A673 (cell line): Measurements from ENCODE around the gene KCNE4. TPM values are rescaled to one million over a fixed set of nuclear protein-coding genes. Genes with fewer than 3 reads are reported as not detected.

Experiments used
- BruUV-seq: library from RNA; stranded (reverse); fragments of 400-500 nt; replicated peaks from 2 replicates; lab custom pipeline; 2021; lab: Mats Ljungman, UMichigan
- CTCF ChIA-PET: fragments of 300-600 bp; sonication (Branson Sonifier 250); formaldehyde crosslinking; loops from one replicate; lab custom pipeline; 2022; ENCODE audit warnings: antibody characterized with exemption; lab: Charles Lee
- POLR2A ChIA-PET: fragments of 300-600 bp; sonication (Branson Sonifier 250); formaldehyde crosslinking; loops from one replicate; lab custom pipeline; 2022; ENCODE audit warnings: antibody characterized with exemption; ENCODE audit not compliant: low non-redundant PET; lab: Charles Lee
- DNase-seq: peaks from one replicate; pipeline ENCODE4 v3.0.0-alpha.2; 2015; ENCODE audit warnings: low spot score
- H3K27ac ChIP-seq: fragments of 200-600 bp; sonication (generic); 2 replicates; pipeline ENCODE4 v1.5.1; 2016; ENCODE audit warnings: mixed run types, low read depth, mild to moderate bottlenecking, mixed read lengths, antibody characterized with exemption, low read length; ENCODE audit not compliant: poor library complexity, severe bottlenecking
- H3K27me3 ChIP-seq: fragments of 200-600 bp; sonication (generic); replicated peaks from 2 replicates; pipeline ENCODE4 v1.6.1; 2017; ENCODE audit warnings: mixed run types, low read depth, mild to moderate bottlenecking, mixed read lengths, antibody characterized with exemption, low read length; ENCODE audit not compliant: insufficient read depth, poor library complexity
- H3K36me3 ChIP-seq: fragments of 200-600 bp; sonication (generic); 2 replicates; pipeline ENCODE4 v1.6.1; 2016; ENCODE audit warnings: mixed run types, mild to moderate bottlenecking, mixed read lengths, antibody characterized with exemption, low read length; ENCODE audit not compliant: insufficient read depth, poor library complexity, severe bottlenecking
- H3K4me1 ChIP-seq: fragments of 200-600 bp; sonication (generic); 2 replicates; pipeline ENCODE4 v1.6.1; 2017; ENCODE audit warnings: mixed run types, mild to moderate bottlenecking, mixed read lengths, antibody characterized with exemption, low read length; ENCODE audit not compliant: insufficient read depth, poor library complexity, severe bottlenecking
- H3K4me3 ChIP-seq: fragments of 200-600 bp; sonication (generic); 2 replicates; pipeline ENCODE4 v1.5.1; 2016; ENCODE audit warnings: low read depth, mixed run types, mild to moderate bottlenecking, mixed read lengths, low read length; ENCODE audit not compliant: poor library complexity, severe bottlenecking
- H3K9me3 ChIP-seq: fragments of 200-600 bp; sonication (generic); 2 replicates; pipeline ENCODE4 v1.6.1; 2016; ENCODE audit warnings: mixed run types, low read depth, mild to moderate bottlenecking, mixed read lengths, antibody characterized with exemption, low read length; ENCODE audit not compliant: poor library complexity, severe bottlenecking
- EZH2 ChIP-seq: fragments of 200-600 bp; sonication (generic); IDR thresholded peaks from 2 replicates; pipeline ENCODE4 v1.6.1; 2017; ENCODE audit warnings: borderline replicate concordance, low read depth, mild to moderate bottlenecking, mixed read lengths, antibody characterized with exemption, low read length; ENCODE audit not compliant: poor library complexity, severe bottlenecking
- intact Hi-C: fragments of 100-400 bp; cut with micrococcal nuclease; formaldehyde crosslinking; loops from one replicate; pipeline ENCODE4 v1.10.0; 2022; ENCODE audit not compliant: unreplicated experiment
- total RNA-seq: library from RNA; stranded (reverse); gene quantifications from 2 replicates; pipeline ENCODE4 v1.2.3, GENCODE V29; 2021
- TF ChIP-seq, protein P1 (sequence below): fragments of 300-800, 200-600 bp; sonication (generic); conservative IDR thresholded peaks from 2 replicates; pipeline ENCODE4 v1.5.1; 2017; ENCODE audit warnings: low read depth, mild to moderate bottlenecking, antibody characterized with exemption, low read length, moderate library complexity, mixed read lengths

KCNE4 gene
- total RNA-seq, 1 experiment from 2014 or later = 82.5 TPM

DNA sequence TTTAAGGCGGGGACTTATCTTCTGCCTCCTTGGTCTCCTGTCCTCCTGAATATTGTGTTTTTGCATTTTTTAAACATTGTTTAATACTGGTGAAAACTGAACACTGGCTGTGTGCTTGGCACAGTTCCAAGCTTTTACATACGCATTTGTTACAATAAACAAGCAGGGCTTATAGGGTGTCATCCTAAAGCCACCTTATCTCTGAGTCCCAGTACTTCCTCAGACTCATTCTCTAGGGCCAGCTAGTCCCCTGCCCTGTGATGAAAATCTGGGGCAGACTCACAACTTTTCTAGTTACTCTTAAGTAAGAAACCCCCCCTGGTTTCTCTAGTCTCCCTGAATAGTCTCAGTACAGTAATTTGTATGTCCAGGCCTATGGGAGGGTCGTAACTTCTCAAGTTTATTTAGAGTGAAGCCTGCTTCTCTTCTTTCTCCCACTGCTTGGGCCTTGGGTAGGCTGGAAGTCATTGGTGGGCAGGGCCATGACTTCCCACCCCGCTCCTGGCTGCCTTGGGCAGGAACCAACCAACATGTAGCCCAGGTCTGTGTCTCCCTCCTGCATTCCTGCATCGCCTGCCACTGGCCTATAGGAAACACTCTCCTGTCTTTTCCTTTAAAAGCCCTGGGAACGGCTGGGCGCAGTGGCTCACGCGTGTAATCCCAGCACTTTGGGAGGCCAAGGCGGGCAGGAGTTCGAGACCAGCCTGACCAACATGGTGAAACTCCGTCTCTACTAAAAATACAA, 7.7 kb upstream of the KCNE4 start:
- Histone ChIP-seq H3K27ac (peak overlapping the region; percentile 95), H3K4me3 (no peak overlapping the region), H3K4me1 (peaks cover 75% of the 10 kb centered on the region), H3K36me3 (no peaks in the 10 kb centered on the region), H3K9me3 (no peaks in the 10 kb centered on the region), H3K27me3 (no peaks in the 10 kb centered on the region)
- intact Hi-C loops = loop anchor here (10.0 kb wide), 1 partner anchor 681 kb away; no protein-coding TSS in a partner anchor
- ChIA-PET CTCF (no interaction called here), POLR2A (interaction anchor here (0.7 kb wide), 1 partner anchor 100 kb away, joined by 3 read pairs; no protein-coding TSS in a partner anchor)
- TF ChIP-seq, protein P1, sequence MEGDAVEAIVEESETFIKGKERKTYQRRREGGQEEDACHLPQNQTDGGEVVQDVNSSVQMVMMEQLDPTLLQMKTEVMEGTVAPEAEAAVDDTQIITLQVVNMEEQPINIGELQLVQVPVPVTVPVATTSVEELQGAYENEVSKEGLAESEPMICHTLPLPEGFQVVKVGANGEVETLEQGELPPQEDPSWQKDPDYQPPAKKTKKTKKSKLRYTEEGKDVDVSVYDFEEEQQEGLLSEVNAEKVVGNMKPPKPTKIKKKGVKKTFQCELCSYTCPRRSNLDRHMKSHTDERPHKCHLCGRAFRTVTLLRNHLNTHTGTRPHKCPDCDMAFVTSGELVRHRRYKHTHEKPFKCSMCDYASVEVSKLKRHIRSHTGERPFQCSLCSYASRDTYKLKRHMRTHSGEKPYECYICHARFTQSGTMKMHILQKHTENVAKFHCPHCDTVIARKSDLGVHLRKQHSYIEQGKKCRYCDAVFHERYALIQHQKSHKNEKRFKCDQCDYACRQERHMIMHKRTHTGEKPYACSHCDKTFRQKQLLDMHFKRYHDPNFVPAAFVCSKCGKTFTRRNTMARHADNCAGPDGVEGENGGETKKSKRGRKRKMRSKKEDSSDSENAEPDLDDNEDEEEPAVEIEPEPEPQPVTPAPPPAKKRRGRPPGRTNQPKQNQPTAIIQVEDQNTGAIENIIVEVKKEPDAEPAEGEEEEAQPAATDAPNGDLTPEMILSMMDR = no peak
- TF ChIP-seq EZH2 = no peak
- no TSS peak for BruUV-seq
- peak; percentile 54 for DNase-seq

DNA sequence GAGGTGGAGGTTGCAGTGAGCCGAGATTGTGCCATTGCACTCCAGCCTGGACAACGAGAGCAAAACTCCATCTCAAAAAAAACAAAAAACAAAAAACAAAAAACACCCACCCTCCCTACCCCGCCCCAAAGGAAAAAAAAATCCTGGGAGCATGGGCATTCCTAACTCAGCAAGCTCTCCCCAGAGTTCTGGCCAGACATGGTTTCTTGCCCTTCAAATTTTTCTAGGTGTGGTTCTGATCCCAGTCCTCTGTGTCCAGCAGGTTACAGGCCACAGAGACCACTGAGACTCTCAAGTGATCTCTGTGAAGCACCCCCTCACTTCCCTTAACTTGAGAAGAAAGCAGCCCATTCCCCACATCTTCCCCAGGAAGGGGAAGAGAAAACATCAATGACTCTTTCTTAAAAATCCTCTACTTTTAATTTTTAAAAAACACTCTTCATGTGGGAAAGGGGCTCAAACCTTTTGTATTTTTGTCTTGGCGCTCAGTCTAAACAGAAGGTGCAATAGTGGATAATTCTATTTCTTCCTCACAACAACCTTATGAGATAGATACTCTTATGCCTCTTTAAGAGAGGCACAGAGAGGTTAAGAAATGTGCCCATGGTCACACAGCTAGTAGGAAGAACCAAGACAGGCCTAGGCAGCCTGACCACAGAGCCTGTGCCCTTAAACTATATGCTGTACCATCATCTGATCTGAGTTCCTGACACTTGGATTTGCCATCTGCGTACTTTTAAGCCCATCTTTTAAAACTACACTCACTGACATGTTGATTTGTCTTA, 6.9 kb upstream of the KCNE4 start:
- peaks cover 76% of the 10 kb centered on the region for H3K4me1 ChIP-seq
- H3K27ac ChIP-seq = peak overlapping the region; percentile 58
- no peaks in the 10 kb centered on the region for H3K36me3 ChIP-seq
- no peaks in the 10 kb centered on the region for H3K27me3 ChIP-seq
- DNase-seq = no peak
- H3K9me3 ChIP-seq = no peaks in the 10 kb centered on the region
- ChIA-PET CTCF (no interaction called here), POLR2A (no interaction called here)
- BruUV-seq = no TSS peak
- intact Hi-C loops = loop anchor here (10.0 kb wide), 1 partner anchor 680 kb away; no protein-coding TSS in a partner anchor
- H3K4me3 ChIP-seq = no peak overlapping the region
- TF ChIP-seq EZH2 = no peak
- TF ChIP-seq, protein P1 = no peak

DNA sequence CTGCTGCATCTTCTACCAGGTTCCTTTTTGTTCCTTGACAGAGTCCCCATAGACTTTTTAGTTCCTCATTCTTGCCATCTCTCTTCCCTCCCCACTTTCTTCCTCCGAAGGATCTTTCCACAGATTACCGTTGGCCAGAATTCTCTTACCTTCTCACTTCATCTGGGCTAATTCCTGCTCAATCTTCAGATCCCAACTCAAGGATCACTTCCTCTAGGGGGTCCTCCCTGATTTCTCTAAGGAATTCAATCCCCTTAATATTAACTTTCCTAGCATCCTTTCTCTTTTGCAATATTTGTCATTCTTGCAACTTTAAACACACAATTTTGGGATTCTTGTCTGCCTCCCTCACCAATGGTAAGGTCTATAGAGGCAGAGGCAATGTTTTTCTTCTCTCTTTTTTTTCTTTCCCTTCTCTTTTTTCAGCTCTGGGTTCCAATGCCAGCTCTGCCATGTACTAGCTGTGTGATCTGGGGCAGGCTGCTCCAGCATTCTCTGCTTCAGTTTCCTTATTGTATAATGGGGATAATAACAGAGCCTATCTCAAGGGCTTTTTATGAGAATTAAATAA, 5.4 kb upstream of the KCNE4 start:
- no peak overlapping the region for H3K4me3 ChIP-seq
- peaks cover 76% of the 10 kb centered on the region for H3K4me1 ChIP-seq
- intact Hi-C loops = loop anchor here (10.0 kb wide), 1 partner anchor 678 kb away; no protein-coding TSS in a partner anchor
- H3K27me3 ChIP-seq = no peaks in the 10 kb centered on the region
- no TSS peak for BruUV-seq
- H3K36me3 ChIP-seq = no peaks in the 10 kb centered on the region
- TF ChIP-seq, protein P1 = no peak
- no peak for TF ChIP-seq EZH2
- no peak for DNase-seq
- H3K27ac ChIP-seq = peak overlapping the region; percentile 56
- no peaks in the 10 kb centered on the region for H3K9me3 ChIP-seq
- POLR2A ChIA-PET = interaction anchor here (0.6 kb wide), 1 partner anchor 516 kb away, joined by 3 read pairs; no protein-coding TSS in a partner anchor
- CTCF ChIA-PET = no interaction called here
